GM18498 (cell line): ENCODE data around the gene UBXN2A.
"Not testable (repeated sequence)": the region's sequence is repeated elsewhere in the genome, so short reads cannot be mapped to it uniquely, and the experiment has no call there.

ENCODE experiments used
- ATAC-seq: cut with Tn5 transposase; IDR thresholded peaks from one replicate; pipeline ENCODE4 v1.9.1; 2021; ENCODE audit warnings: mild to moderate bottlenecking, moderate library complexity; ENCODE audit not compliant: unreplicated experiment

UBXN2A gene

DNA sequence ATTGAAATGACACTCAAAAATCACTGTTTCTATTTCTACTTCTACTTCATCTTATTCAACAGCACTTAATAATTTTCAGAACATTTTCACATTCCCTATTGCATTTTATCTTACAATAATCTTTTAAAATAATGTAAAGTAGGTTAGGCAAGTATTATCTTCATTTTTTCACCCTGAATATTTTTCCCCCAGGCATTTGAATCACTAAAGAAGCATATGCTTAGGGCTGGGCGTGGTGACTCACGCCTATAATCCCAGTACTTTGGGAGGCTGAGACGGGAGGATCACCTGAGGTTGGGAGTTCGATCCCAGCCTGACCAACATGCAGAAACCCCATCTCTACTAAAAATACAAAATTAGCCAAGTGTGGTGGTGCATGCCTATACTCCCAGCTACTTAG is 100.2 kb downstream of the UBXN2A start:
- no peak for ATAC-seq

DNA sequence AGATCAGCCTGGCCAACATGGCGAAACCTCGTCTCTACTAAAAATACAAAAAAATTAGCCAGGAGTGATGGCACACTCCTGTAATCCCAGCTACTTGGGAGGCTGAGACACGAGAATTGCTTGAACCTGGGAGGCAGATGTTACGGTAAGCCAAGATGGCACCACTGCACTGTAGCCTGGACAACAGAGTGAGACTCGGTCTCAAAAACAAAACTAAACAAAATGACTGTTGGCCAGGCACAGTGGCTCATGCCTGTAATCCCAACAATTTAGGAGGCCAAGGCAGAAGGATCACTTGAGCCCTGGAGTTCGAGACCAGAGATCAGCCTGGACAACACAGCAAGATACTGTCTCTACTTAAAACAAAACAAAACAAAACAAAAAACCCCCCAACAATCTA is 102.9 kb downstream of the UBXN2A start:
- not testable (repeated sequence) for ATAC-seq

DNA sequence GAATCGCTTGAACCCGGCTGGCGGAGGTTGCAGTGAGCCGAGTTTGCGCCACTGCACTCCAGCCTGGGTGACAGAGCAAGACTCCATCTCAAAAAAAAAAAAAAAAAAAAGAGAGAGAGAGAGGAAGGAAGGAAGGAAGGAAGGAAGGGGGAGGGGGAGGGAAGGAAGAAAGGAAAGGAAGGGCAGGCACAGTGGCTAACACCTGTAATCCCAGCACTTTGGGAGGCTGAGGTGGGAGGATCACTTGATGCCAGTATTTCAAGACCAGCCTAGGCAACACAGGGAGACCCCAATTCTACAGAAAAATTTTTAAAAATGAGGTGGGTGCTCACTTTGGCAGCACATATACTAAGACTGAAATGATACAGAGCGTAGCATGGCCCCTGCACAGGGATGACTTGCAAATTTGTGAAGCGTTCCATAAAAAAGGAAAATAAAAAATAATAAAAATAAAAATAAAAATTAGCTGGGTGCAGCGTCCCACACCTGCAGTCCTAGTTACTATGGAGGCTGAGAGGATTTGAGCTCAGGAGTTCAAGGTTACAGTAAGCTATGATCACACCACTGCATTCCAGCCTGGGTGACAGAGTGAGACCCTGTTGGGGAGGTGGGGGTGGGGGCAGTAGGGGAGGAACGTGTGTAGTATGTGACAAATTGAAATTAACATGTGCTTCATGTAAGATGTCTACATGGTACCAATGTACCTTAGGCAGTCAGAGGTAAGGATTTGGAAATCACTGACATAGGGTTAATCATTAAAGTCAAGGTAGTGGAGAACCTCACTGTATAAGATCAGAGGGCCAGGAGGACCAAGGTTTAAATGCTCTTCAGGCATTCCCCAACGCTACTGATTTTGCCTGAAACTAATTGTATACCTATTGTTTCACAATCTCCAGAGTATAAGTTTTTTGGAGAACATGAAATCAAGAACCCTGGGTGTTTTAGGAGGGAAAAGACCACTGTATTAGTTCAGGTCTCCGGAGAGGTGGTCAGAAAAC is 105.5 kb downstream of the UBXN2A start:
- ATAC-seq, result no peak

- no peak for ATAC-seq
These were observed 106.3 kb downstream of the UBXN2A start for GRCh38 chr2:24046599-24046929.

DNA sequence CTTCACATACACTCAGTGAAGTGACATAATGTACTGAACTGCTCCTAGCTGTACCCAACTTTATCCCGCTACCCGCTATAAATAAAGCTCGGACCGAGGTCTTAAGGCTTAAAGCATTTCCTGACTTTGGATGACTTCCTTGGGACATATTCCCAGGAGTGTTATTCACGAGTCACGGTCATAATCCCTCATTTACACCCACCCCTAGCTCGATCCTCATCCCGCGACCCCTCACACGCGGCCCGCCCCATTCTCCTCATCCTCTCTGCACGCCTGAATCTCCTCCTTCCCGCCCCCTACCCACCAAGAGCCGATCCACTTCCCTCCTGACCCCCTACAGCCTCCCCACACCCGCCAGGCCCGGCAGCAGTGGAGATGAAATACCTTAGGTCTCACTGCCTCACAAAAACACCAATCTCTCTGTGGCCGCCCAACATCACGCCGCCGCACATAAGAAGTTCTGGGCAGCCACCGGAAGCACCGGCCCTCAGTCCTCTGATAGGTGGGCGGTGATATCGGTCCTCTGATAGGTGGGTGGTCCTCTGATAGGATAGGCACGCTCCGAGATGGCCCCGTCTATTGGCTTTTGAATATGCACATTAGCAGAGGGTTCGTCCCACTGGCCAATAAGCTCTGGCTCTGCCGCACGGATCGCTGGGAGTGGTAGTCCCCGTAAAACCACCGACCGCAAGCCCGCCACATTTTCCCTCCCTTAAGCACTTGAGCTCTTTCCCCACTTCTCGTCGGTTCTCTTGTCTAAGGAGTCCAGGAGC is 106.9 kb downstream of the UBXN2A start, which contains the start of gene WDCP:
TSS of gene WDCP (minus strand) at position 462 of the 773 bp plus-strand sequence. CDS start 7,897 bp downstream, outside the sequence.
- ATAC-seq, result peak; percentile 99

DNA sequence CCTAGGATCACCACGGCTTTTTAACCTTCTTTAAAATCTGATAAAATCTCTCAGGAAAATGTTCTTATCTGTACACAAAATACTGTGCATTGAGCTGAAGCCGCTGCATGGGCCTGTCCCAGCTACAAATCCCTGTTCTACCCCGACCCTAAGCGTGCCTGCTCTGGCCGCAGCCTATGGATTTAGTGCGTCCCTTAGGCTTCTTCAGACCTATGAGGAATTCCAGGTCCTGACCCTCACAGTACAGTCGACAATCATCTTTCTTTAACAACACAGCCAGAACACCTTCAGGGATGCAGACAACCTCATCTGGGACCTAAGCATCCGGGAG is 107.4 kb downstream of the UBXN2A start:
- no peak for ATAC-seq

GRCh38 chr2:24048769-24049484 is 108.7 kb downstream of the UBXN2A start:
- no peak for ATAC-seq

DNA sequence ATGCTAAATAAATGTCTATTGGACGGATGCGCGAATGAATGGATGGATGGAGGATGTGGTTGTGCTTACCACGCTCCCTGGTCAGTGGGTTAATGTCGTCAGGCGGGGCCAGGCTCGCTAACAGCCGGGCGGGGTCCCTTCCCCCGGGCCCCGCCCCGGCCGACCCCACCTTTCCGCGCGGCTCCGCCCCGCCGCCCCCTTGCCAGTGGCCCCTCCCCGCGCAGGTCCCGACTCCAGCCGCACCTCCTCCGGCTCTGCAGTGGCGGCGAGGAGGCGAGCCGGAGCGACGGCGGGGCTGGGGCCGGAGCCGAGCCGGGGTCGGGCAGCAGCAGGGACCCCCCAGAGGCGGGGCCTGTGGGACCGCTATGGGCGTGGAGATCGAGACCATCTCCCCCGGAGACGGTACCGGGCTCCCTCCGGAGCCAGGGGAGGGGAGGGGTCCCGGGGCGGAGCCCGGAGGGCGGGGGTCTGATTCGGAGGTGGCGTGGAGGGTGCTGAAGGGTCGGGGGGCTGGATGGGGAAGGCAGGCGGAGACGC is 109.3 kb downstream of the UBXN2A start, which contains the start of gene FKBP1B:
TSS of gene FKBP1B (plus strand) at position 257 of the 537 bp plus-strand sequence. CDS start at position 366, 109 bp downstream.
- ATAC-seq, result peak; percentile 24

DNA sequence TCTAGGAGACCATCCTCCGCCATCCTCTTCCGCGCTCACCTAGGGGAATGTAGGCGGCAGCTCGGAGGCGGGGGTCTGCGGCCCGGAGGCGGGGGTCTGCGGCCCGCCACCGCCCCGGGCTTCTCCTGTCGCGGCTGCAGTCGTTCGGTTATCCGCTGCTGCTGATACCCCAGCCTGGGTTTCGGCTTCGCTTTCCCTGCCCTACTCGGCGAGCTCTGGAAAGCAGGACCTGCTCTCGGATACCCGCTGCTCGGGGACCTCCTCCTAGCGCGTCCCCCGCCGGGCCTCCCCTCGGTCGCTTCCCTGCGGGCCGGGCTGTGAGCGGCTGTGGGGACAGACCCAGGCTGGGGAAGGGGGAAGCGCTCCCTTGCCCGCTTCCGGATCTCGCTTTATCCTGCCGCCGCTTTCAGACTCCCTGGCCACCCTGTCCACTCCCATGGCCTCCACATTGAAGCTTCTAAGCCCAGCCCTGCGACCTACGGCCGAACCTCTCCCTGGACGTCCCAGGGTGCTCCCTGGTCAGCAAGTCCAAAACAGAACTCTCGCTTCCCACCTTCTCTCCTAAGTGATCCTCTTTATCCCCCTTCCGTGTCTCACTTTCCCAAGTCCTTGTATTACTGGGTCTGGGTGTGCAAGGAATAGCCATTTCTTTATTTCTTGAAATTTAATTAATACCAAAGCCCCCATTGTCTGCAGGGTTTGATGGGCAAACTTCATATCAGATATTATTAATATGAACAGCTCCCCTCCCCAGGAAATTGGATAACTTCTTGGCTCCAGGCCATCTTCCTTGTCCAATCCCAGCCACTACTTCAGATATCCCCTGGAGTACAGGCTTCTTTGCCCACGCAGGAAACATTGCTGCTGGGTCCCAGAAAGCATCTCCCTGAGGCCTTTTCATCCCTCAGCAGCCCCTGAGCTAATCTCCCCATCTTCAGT is 110.0 kb downstream of the UBXN2A start:
- ATAC-seq, result no peak

GRCh38 chr2:24051833-24052232 is 111.6 kb downstream of the UBXN2A start:
- no peak for ATAC-seq

DNA sequence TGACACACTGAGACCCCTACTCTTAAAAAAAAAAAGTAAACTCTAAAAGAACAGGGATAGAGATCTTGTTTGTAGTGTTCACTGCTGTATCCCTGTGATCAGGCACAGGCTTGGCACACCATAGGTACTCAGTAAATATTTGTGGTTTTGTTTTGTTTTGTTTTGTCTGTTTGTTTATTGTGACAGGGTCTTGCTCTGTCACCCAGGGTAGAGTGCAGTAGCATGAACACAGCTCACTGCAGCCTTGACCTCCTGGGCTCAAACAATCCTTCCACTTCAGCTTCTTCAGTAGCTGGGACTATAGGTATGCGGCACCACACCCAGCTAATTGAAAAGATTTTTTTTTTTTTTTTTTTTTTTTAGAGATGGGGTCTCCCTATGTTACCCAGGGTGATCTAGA is 112.7 kb downstream of the UBXN2A start:
- ATAC-seq, result no peak
